Stomach (tissue), 4 donors: ENCODE data around the gene PKIG.

Experiments
- CTCF ChIP-seq, 7 experiments: fragments of 450-650 bp in 4 of 7; fragments of 200-600 bp in 3 of 7; sonication (generic) in 3 of 7; IDR thresholded peaks; one replicate each; pipeline ENCODE4 v1.5.1; 2016 to 2019; ENCODE audit warnings: antibody characterized with exemption in 7 of 7, control low read depth in 2 of 7, mild to moderate bottlenecking in 1 of 7
- EP300 ChIP-seq: sonication (generic); formaldehyde crosslinking; IDR thresholded peaks from one replicate; pipeline ENCODE4 v1.6.1; 2017; ENCODE audit warnings: antibody characterized with exemption
- POLR2A ChIP-seq, 4 donors: fragments of 450-650 bp; IDR thresholded peaks; one replicate each; pipeline ENCODE4 v1.6.1; 2016; ENCODE audit warnings: antibody characterized with exemption in 4 of 4, control low read depth in 2 of 4, mild to moderate bottlenecking in 1 of 4, moderate library complexity in 1 of 4
- POLR2AphosphoS5 ChIP-seq, 3 donors: sonication (generic); formaldehyde crosslinking; IDR thresholded peaks; one replicate each; pipeline ENCODE4 v1.6.1; 2016; ENCODE audit warnings: antibody characterized with exemption in 3 of 3

DNA sequence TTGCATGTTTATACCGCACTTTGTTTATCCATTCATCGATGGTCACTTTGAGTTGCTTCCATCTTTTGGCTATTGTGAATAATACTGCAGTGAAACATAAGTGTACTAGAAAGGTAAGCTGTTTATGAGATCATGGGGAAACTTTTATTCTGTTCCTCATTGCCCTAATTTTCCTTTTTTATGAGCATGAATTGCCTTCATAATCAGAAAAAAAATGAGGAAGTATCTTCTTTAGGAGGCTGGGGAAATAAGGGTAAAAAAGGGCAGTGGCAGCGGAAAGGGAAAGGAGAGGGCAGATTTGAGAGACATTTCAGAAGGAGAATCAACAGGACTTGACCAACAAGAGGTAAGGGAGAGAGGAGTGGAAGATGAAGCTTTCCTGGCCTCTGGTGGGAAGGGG, 46.2 kb upstream of the PKIG start:
- no peak for TF ChIP-seq CTCF (IDR thresholded peaks at IDR 0.05)
- TF ChIP-seq POLR2A (IDR thresholded peaks at IDR 0.05), result no peak
- no peak for TF ChIP-seq EP300
- TF ChIP-seq POLR2AphosphoS5 (IDR thresholded peaks at IDR 0.05), result no peak
